K562 (cell line): ENCODE data around the gene MKNK1. TPM values are rescaled to one million over a fixed set of nuclear protein-coding genes. Genes with fewer than 3 reads are reported as not detected.

Experiments
- C11orf30 ChIP-seq: fragments of 450-650 bp; IDR thresholded peaks from 2 replicates; pipeline ENCODE4 v1.6.1; 2016; ENCODE audit warnings: low read depth, mild to moderate bottlenecking
- CTCF ChIP-seq, 3 experiments: IDR thresholded peaks in 2 of 3; conservative IDR thresholded peaks in 1 of 3; 2 replicates each; pipeline ENCODE4 v1.5.1; 2011 to 2012; ENCODE audit warnings: low read length in 3 of 3, mild to moderate bottlenecking in 3 of 3, control low read depth in 2 of 3, improper control_type of control experiment in 1 of 3, inconsistent platforms in 1 of 3, low read depth in 1 of 3, mixed read lengths in 1 of 3, moderate library complexity in 1 of 3; ENCODE audit not compliant: insufficient read depth in 2 of 3
- HOMEZ ChIP-seq: fragments of 250-450 bp; sonication (Bioruptor Pico); IDR thresholded peaks from 2 replicates; pipeline ENCODE4 v1.4.0; 2020; ENCODE audit warnings: mild to moderate bottlenecking, moderate library complexity
- KDM5B ChIP-seq: fragments of 200-600 bp; sonication (generic); IDR thresholded peaks from 2 replicates; pipeline ENCODE4 v1.6.1; 2012; ENCODE audit warnings: low read depth, mild to moderate bottlenecking, moderate library complexity, low read length, control low read depth, inconsistent platforms; ENCODE audit not compliant: insufficient replicate concordance
- NR3C1 ChIP-seq: sonication (generic); formaldehyde crosslinking; IDR thresholded peaks from 2 replicates; pipeline ENCODE4 v1.8.1; 2022; ENCODE audit warnings: missing genetic modification reagents
- PHB ChIP-seq: fragments of 250-450 bp; sonication (Bioruptor Pico); IDR thresholded peaks from 2 replicates; pipeline ENCODE4 v1.5.0; 2021
- RFX1 ChIP-seq: fragments of 450-650 bp; IDR thresholded peaks from 2 replicates; pipeline ENCODE4 v1.6.1; 2016; ENCODE audit warnings: mild to moderate bottlenecking, moderate library complexity
- XRCC5 ChIP-seq: fragments of 200-400 bp; formaldehyde crosslinking; IDR thresholded peaks from 2 replicates; pipeline ENCODE4 v1.6.1; 2017; ENCODE audit warnings: low read depth, mild to moderate bottlenecking, low read length
- ZNF175 ChIP-seq: fragments of 200-800 bp; sonication (Bioruptor generic); IDR thresholded peaks from 2 replicates; pipeline ENCODE4 v1.6.1; 2016; ENCODE audit warnings: low read depth, mild to moderate bottlenecking, missing genetic modification characterization, missing compliant biosample characterization
- ZNF3 ChIP-seq: fragments of 250-450 bp; sonication (Bioruptor Pico); IDR thresholded peaks from 2 replicates; pipeline ENCODE4 v1.5.0; 2021; ENCODE audit warnings: mild to moderate bottlenecking, moderate library complexity
- ZNF57 ChIP-seq: fragments of 450-650 bp; formaldehyde crosslinking; IDR thresholded peaks from 2 replicates; pipeline ENCODE4 v1.4.0; 2020; ENCODE audit warnings: mild to moderate bottlenecking, moderate library complexity
- polyA plus RNA-seq, 8 experiments: library from polyadenylated mRNA; depleted of rRNA in 4 of 8; stranded (reverse) in 5 of 8; unstranded in 3 of 8; fragments of >200 nt; fragmentation: Nextera tagmentation in 2 of 8; fragmentation: Illumina TruSeq in 1 of 8; extraction: Ambion mirVana in 2 of 8; extraction: Trizol in 1 of 8; gene quantifications; 2 replicates each; pipeline versions ENCODE4 v1.2.1 to v1.2.3, GENCODE V29; 2011 to 2014; ENCODE audit warnings: inconsistent platforms in 1 of 8, missing spikeins in 1 of 8
- total RNA-seq, 7 experiments: library from RNA; depleted of rRNA in 6 of 7; stranded (reverse); fragments of >200 nt in 6 of 7; fragmentation: Illumina TruSeq in 2 of 7; extraction: Trizol in 2 of 7; gene quantifications; 2 replicates each; pipeline versions ENCODE4 v1.2.1 to v1.2.3, GENCODE V29; 2011 to 2021; ENCODE audit warnings: low replicate concordance in 1 of 7
- TF ChIP-seq, protein P1 (sequence below): fragments of 200-800 bp; sonication (Bioruptor generic); IDR thresholded peaks from 2 replicates; pipeline ENCODE4 v1.6.1; 2017; ENCODE audit warnings: missing genetic modification characterization, missing compliant biosample characterization
- TF ChIP-seq, protein P2 (sequence below): fragments of 450-650 bp; conservative IDR thresholded peaks from 2 replicates; pipeline ENCODE4 v1.6.1; 2016; ENCODE audit warnings: missing genetic modification characterization, low read depth, mild to moderate bottlenecking, control low read depth, missing compliant biosample characterization
- TF ChIP-seq, protein P3 (sequence below): fragments of 450-650 bp; IDR thresholded peaks from one replicate; pipeline ENCODE4 v1.6.1; 2018; ENCODE audit warnings: mild to moderate bottlenecking, moderate library complexity; ENCODE audit not compliant: partially characterized antibody
- TF ChIP-seq, protein P4 (sequence below): fragments of 250-450 bp; sonication (Bioruptor Pico); IDR thresholded peaks from 2 replicates; pipeline ENCODE4 v1.5.0; 2020; ENCODE audit warnings: mild to moderate bottlenecking, borderline replicate concordance

Gene MKNK1
- total and polyA plus RNA-seq, 9 of the 15 experiments (the other 6 are each of a cell fraction or from before 2014, with no cell fraction given): 27.7 to 51.3 (median 43.7) TPM

DNA sequence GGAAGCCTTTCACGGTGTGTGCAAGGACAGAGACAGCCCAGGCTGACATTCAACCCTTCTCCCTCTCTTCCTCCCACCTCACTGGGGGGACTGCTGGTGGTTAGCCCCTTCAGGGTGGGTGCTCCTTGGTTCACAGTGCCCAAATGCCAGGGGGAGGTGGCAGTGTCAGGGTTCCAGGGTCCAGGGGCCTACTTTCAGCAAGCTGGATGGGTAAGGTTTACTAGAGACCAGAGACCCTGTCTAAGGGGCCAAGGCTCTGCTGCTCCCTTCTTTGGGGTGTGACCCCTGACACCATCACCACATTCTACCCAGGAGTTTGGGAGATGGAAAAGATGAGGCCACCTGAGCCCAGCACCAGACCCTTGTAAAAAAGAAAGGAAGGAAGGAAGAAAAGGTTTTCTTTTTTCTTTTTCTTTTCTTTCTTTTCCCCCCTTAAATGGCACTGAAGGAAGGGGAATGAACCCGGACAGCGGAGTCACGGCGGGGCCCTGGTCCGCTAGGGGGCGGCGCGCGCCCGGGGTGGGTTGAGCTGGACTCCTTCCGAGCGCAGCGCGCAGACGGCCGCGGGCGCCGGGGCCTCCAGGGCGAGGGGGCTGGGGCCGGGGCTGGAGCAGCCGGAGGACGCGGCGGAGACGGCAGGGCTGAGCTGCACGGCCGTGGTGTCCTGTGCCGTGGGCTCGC lies 71.4 kb downstream of the MKNK1 start (continued):
- TF ChIP-seq HOMEZ (CRISPR knock-in tag) (no peak), C11orf30 (no peak), KDM5B (no peak), CTCF (IDR thresholded peaks at IDR 0.05 in 2 of 3, conservative IDR thresholded peaks at IDR 0.05 in 1 of 3; ENCODE audit: insufficient read depth in 2 of 3, low read depth in 1 of 3, low read length in 3 of 3) (peak; percentile 84 to 91 (median 86)), ZNF57 (CRISPR knock-in tag) (no peak), PHB (CRISPR knock-in tag) (no peak), ZNF175 (CRISPR knock-in tag) (no peak), RFX1 (no peak), ZNF3 (no peak), XRCC5 (peak; percentile 81), NR3C1 (CRISPR knock-in tag) (no peak)
- TF ChIP-seq, protein P1, sequence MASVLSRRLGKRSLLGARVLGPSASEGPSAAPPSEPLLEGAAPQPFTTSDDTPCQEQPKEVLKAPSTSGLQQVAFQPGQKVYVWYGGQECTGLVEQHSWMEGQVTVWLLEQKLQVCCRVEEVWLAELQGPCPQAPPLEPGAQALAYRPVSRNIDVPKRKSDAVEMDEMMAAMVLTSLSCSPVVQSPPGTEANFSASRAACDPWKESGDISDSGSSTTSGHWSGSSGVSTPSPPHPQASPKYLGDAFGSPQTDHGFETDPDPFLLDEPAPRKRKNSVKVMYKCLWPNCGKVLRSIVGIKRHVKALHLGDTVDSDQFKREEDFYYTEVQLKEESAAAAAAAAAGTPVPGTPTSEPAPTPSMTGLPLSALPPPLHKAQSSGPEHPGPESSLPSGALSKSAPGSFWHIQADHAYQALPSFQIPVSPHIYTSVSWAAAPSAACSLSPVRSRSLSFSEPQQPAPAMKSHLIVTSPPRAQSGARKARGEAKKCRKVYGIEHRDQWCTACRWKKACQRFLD: no peak
- TF ChIP-seq, protein P2, sequence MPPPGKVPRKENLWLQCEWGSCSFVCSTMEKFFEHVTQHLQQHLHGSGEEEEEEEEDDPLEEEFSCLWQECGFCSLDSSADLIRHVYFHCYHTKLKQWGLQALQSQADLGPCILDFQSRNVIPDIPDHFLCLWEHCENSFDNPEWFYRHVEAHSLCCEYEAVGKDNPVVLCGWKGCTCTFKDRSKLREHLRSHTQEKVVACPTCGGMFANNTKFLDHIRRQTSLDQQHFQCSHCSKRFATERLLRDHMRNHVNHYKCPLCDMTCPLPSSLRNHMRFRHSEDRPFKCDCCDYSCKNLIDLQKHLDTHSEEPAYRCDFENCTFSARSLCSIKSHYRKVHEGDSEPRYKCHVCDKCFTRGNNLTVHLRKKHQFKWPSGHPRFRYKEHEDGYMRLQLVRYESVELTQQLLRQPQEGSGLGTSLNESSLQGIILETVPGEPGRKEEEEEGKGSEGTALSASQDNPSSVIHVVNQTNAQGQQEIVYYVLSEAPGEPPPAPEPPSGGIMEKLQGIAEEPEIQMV (tag): no peak
- TF ChIP-seq, protein P3, sequence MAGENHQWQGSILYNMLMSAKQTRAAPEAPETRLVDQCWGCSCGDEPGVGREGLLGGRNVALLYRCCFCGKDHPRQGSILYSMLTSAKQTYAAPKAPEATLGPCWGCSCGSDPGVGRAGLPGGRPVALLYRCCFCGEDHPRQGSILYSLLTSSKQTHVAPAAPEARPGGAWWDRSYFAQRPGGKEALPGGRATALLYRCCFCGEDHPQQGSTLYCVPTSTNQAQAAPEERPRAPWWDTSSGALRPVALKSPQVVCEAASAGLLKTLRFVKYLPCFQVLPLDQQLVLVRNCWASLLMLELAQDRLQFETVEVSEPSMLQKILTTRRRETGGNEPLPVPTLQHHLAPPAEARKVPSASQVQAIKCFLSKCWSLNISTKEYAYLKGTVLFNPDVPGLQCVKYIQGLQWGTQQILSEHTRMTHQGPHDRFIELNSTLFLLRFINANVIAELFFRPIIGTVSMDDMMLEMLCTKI: no peak
- TF ChIP-seq, protein P4, sequence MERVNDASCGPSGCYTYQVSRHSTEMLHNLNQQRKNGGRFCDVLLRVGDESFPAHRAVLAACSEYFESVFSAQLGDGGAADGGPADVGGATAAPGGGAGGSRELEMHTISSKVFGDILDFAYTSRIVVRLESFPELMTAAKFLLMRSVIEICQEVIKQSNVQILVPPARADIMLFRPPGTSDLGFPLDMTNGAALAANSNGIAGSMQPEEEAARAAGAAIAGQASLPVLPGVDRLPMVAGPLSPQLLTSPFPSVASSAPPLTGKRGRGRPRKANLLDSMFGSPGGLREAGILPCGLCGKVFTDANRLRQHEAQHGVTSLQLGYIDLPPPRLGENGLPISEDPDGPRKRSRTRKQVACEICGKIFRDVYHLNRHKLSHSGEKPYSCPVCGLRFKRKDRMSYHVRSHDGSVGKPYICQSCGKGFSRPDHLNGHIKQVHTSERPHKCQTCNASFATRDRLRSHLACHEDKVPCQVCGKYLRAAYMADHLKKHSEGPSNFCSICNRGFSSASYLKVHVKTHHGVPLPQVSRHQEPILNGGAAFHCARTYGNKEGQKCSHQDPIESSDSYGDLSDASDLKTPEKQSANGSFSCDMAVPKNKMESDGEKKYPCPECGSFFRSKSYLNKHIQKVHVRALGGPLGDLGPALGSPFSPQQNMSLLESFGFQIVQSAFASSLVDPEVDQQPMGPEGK (CRISPR knock-in tag): no peak
